ENCODE results near the gene TSSC4.

Gene TSSC4

DNA sequence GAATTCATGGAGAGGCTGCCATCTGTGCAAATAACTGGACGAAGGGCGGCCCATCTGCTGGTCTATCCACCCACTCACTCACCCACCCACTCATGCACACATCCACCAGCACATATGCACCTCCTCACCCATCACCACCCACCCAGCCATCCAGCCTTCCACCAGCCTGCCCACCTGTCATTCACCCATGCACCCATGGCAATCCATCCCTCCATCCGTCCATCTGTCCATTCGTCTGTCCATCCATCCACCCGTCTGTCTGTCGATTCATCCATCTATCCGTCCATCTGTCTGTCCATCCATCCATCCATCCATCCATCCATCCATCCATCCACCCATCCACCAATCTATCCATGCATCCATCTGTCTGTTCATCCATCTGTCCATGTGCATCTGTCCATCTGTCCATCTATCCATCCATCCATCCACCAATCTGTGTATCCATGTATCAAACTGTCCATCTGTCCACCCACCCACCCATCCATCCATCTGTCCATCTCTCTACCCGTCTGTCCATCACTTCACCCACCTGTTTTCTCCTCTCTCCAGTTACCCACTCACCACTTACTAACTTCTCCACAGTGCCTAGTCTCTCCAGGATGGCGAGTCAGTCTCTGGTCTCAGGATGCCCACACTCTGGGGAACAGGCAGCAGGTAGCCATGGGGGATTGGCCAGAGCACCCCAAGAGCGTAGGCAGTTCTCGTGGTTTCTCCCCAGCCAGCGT, 34.9 kb downstream of the TSSC4 start:
- DNase-seq: no peak

DNA sequence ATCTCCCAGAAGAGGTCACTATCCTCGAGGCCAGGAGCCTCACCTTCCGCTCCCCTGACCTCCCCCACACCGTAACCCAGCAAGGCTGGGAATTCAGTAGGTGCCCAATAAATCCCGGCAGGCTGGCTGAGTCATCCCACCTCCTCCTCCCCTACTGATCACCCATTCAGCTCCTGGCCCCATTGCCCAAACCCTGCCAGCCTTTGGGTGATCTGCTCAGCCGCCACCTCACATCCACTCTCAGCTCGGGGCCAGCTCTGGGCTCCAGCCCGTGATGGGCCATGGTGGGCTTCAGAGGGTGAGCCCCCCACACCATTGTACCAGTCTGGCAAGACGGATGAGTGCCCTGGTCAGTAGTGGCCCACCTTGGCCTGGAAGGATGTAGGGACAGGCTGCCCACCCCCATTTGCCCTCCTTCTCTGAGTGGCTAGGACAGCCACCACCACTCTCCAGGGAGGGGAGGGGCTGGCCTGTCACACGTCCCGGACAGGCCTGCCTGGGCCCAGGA, 35.5 kb downstream of the TSSC4 start:
- DNase-seq: no peak

GRCh38 chr11:2436521-2437031, 36.0 kb downstream of the TSSC4 start:
- no peak for DNase-seq

DNA sequence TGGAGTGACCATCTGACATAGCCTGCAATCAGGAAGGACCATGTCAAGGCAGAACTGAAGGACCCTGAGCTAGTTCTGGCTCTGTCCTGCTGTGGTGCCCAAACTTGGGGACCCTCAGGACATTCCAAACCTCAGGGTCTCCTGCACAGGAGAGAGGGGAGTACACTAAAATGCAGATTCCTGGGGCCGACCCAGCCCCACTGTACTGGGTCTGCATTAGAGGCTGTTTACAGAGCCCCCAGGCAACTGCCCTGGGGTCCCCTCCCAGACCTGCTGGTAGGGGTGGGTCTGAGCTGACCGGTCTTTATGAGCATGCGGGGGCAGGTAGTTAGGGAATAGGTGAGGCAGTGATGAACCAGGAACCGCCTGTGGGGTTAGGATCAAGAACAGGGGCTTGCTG, 37.0 kb downstream of the TSSC4 start:
- no peak for DNase-seq

GRCh38 chr11:2439820-2440219, 39.3 kb downstream of the TSSC4 start:
- no peak for DNase-seq

DNA sequence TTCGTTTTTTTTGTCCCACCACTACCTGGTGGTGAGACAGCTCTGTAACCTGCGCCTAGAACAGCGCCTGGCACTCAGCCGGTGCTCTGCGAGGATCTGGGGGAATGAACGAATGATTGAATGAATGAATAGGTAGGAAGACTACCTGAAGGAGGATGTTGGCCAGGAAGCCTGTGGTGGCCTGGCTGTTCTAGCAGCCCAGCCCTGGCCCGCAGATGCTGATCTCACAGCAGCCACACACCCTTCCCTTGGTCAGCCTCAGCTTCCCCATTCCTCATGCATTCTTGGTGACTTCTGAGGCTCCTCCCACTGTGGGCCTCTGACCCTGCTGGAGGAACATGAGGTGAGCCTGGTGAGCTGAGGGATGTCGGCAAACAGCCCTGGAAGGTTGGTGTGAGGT, 40.1 kb downstream of the TSSC4 start:
- no peak for DNase-seq

DNA sequence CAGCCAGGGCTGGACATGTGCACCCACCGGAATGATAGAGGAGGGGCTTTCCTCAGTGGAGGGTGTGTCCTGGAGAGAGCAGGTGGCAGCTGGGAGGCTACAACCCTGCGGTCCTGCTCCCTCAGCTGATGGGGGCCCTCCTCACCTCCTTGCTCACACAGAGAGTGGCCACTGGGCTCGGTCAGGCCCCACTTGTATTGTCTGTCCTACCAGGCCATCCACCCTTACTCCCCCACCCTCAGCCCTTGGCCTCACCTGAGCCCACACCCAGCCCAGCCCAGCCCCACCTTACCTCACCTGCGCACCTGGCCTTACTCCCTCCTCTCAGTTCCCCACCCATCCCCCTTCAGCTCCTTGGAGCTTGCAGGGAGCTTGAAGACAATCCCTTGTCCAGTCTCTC, 40.6 kb downstream of the TSSC4 start:
- DNase-seq: no peak

DNA sequence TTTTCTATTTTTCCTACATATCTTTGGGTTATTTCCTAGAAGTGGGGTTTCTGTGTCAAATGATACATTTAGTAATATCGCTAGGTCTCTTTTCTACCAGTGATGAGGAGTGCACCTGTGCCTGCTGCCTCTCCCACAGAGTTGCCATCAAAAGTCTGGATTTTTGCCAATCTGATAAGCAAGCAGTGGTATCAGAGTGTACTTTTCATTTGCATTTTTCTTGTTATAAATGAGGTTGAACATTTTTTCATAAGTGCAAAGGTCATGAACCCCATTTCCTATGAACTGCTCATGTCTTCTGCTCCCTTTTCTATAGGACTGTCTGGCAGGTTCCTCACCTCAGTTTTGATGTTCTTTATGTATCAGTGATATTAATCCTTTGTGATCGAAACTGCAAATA, 42.0 kb downstream of the TSSC4 start:
- no peak for DNase-seq

- no peak for DNase-seq
Measured at GRCh38 chr11:2443406-2443805, 42.9 kb downstream of the TSSC4 start.

DNA sequence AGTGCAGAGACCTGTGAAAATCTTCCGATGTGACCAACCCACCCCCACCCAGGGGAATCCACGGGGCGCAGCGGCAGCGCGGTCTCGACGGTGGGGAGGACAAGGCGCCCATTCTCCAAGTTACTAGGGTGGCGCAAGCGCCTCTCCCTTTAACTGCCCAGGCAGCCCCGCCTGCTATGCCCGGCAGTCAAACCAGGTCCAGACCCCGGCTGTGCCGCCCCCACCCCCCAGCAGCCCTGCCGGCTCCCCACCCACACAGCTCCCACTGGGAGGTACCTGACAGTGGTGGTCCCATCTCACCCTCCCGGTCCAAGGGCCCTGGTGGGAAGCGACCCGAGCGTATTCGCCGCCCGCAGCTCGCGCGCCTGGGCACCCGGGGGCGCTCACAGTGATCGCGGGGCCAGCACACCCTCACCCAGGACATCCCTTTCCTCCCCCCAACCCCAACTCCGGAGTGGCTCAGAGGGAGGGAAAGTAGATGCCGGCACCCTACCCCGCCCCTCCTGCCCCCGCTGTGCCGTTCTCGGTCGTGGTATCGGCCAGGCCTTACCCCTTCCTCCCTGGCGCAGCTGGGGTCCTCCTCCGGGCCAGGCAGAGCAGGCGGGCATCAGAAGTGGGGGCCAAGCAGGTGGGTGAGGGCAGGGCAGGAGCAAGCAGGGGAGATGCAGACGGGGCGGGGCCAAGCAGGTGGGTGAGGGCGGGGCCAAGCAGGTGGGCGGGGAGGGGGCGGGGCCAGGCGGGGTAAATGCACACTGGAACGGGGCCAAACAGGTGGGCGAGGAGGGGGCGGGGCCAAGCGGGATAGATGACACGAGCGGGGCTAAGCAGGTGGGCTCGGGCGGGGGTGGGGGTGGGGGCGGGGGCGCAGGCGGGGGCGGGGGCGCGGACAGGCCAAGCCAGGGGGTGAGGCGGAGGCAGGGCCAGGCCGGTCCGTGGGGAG, 43.6 kb downstream of the TSSC4 start, which contains the start of gene TRPM5:
Gene TRPM5 (minus strand): TSS at position 634 of the 940 bp plus-strand sequence. CDS start 21,478 bp downstream, outside the sequence.
- DNase-seq: peak; percentile 80 to 82

GRCh38 chr11:2444821-2445745, 44.5 kb downstream of the TSSC4 start, which contains the start of gene KCNQ1:
Gene KCNQ1, plus strand, starts transcription at chr11:2445008. Its CDS starts 91 bp downstream, at chr11:2445099.
- DNase-seq: peak; percentile 47 to 74

- peak in 1 of 2 experiments; percentile 10 for DNase-seq
Measured at GRCh38 chr11:2445746-2446551, 45.4 kb downstream of the TSSC4 start.

GRCh38 chr11:2446590-2447252, 46.2 kb downstream of the TSSC4 start:
- peak in 1 of 2 experiments; percentile 42 for DNase-seq

DNA sequence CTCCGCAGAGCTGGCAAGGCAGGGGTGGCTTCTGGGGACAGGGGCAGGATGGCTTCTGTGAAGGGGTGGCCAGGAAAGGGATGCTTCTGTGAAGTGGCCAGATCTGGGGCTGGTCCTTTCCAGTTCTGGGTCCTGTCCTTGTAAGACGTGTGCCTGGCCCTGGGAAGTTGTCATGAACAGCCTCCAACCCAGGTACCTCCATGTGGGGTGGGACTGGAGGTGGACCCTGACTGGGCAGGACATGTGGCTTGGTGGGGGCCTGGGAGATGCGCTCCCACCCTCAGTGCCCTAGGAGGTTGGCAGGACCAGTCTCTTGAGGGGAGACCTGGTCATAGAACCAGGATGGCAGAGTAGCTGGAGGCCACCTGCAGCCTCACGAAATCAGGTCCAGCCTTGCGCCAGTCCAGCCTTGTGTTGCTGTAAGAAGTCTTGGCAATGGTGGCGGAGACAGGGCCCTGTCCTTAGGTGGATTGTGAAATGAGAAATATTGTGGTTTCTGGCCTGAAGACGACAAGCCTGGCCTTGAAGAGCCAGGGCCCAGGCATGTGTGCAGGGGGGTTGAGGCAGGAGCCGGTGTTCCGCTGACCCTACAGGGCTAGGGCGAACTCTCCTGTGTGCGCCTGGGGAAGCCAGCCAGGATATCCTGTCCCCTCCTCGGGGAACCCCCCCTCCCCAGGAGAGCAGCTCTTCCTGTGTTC, 46.9 kb downstream of the TSSC4 start:
- DNase-seq: peak in 1 of 2 experiments; percentile 20

DNA sequence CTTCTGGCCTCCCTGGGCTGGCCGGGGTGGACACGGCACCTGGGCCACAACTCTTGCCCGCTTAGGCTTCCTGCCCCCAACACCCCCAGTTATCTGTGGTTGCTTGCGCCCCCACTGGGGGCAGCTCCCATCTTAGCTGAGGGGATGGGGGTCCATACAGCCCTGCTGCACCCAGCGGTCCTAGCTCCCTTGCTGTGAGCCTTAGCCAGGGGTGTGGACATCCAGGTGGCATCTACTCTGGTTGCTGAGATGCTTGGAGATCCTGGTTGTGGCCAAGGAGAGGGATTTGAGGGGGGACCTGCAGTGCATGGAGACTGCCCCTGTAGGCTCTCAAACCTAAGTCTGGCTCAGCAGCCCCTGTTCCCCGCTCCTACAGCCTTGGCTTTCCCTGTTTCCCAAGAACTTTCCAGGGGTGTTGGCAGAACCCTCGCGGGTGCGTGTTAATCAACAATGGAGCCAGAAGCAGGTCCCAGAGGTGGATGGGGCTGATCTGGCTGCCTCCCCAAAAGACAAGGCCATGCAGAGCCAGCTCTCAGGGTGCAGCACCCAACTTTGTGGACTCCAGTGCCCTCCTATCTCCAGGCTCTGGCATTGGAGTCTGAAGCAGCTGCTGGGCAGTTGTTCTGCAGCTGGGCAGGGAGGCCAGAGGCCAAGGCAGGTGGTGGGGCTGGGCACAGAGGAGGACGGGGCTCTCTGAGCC, 47.6 kb downstream of the TSSC4 start:
- DNase-seq: no peak

GRCh38 chr11:2448661-2449547, 48.4 kb downstream of the TSSC4 start:
- DNase-seq: no peak

DNA sequence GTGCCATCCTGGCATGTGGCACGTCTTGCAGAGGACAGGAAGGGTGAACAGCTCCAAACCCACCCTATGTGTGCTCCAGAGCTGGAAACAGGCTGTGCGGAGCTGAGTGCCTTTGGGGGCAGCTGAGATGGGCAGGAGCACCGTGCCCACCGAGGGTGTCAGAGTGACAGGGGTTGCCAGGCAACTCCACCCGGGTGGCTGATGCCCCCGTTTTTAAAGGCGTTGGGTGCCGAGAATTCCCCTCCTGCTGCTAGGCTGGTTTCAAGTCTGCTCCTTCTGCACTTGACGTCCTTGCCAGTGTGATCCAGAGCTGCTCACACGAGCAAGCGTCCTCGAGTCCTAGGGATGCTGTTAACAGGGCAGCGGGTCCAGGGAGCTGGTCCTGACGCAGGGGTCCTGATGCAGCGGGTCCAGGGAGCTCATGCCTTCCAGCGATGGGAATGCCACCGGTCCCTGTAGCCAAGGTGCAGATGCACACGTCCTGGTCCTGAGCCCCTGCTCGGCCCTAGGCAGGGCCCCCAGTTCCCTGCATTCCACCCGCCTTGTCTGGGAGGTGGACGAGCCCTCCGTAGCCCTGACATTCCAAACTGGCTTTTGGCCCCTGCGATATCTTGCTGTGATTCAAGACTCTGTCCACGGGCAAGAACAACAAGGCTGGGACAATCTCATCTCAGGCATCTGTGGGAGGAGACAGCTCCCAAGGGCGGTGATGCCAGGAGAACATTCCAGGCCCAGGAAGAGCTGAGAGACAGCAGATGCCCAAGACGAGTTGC, 49.2 kb downstream of the TSSC4 start:
- no peak for DNase-seq
